Medulla oblongata (tissue), 1 donor: ENCODE data around the gene MYH10.

Experiments used
- DNase-seq: peaks from one replicate; pipeline ENCODE4 v3.0.0-alpha.2; 2015; ENCODE audit errors: extremely low spot score

MYH10 gene

DNA sequence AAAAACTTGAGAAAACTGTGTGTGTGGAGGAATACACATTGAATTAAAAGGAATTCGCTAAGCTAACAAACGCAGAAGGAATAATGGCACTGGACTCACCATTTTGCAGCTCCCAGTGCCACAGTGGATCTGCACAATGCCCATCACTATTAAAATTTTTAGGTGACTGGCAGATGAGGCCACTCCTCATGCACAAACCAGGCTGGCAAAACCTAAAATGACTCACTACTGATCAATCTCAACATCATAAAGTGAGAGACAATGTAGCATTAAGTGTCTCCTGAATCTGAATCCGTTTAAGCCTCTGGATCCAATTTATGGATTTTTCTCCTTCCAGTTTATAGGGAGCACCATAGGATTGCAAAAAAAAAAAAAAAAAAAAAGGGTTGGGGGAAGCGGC is 20.6 kb downstream of the MYH10 start:
- DNase-seq = no peak

DNA sequence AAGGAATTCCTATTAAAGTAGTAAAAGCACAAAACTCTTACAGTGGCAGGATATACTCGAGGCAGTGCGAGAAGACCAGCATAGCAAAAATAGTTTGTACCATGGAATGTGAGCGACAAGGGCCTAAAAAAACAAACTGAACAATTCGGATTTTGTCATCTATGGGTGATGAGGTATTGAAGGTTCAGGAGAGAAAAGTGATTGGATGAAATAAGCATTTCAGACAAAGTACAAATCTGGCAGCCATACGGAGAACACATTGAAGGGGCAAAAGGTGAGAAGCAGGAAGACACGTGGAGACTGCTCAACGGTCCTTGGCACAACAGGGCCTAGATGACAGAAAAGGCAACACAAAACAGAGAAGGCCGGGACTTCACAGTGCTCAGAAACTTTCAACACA is 22.5 kb downstream of the MYH10 start:
- DNase-seq = no peak

DNA sequence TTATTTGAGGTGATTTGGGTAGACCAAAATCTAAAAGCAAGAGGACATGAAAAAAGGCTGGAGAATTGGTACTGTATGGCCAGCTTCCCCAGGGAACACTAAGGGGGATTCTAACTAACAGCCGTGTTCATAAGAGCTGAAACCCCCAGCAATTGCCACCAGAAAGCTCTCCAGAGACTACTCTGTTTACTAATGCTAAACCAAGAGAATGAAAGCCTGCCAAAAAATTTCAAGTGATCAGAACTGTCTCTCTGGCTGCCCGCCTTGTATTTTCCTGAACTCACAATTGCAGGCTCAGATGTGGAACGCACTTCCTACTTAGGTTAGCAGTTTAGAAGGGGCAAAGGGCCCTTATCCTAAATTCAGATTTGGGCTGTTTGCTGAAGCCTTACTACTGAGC is 24.1 kb downstream of the MYH10 start:
- DNase-seq = peak; percentile 4

DNA sequence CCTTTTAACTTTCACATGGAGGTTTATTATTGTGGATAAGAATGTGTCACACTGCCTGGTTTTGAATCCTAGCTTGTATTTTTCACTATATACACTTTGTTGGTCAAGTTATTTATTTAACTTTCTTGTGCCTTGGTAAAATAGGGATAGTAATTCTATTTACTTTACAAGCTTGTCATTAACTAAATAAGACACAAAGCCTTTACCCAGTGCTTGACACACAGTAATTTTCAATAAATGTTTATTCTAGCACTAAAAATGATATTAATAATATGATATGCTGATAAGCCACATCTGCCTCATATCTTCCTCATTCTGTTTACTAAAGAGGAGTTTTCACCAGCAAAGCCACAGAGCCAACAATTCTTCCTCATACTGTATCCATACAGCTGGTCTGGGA is 27.8 kb downstream of the MYH10 start:
- no peak for DNase-seq

DNA sequence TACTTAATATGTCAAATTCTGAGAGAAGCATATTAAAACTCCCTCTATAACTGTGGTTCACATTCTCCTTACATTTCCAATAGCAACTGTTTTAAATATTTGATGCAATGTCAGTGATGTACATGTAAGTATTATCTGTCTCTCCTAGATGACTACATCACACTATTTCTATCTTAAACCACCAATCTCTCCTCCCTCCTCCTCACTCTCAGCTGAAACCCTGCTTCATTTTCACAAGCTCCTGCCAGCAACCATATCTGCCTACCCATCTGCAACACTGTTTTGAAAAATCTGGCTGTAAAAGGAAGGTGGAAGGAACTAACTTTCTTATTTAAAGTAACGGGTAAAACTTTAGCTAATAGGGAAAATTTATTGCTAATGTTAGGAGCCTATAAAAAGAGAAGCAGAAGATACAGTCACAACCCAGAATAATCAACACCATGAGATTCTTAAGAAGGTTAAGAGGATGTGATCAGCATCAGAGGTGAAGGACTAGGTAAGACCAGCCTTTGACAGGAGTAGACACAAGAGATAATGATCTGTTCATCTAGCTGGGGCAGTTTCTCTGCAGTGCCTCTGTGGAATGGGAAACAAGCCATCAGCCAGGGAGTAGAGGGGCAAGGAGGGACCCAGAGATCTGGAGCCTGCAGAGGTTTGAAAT is 31.0 kb downstream of the MYH10 start:
- DNase-seq = no peak

DNA sequence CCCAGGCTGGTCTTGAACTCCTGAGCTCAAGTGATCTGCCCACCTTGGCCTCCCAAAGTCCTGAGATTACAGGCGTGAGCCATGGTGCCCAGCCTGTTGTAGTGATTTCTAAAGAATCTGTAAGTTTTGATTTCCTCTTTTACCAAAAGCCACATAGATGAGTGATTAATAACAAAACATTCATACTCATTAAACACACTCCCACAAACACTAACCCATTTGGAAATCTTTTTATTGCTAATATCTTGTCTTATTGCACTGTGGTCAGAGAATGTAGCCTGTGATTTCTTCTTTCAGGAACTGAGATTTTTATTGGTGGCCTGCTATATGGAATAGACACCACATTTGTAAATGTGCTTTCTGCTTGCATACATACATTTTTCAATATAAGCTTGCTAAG is 31.6 kb downstream of the MYH10 start:
- no peak for DNase-seq

DNA sequence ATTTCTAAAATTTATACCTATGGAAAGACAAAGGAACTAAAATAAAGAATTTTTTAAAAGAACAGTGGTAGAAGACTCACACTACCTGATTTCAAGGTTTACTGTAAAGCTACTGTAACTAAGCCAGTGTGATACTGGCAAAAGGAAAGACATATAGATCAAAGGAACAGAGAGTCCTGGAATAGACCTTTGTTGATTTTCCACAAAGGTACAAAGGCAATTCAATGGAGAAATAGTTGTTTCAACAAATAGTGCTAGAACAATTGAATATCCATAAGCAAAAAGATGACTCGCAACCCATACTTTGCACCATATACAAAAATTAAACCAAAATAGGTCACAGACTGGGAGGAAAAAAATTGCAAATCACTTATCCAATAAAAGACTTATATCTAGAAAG is 36.7 kb downstream of the MYH10 start:
- DNase-seq = no peak

DNA sequence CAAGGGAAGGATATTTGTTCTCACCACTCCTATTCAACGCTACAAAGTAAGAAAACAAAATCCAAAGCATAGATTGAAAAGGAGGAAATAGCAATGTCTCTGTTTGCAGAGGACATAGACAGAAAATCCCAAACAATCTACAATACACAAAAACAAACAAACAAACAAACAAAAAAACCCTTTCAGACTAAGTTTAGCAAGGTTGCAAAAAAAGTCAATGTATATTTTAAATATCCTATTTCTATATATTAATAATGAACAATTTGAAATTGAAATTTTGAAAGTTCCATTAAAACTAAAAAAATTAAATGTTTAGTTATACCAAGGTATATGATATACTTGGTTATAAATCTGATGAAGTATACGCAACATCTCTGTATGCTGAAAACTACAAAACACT is 37.2 kb downstream of the MYH10 start:
- DNase-seq = no peak

DNA sequence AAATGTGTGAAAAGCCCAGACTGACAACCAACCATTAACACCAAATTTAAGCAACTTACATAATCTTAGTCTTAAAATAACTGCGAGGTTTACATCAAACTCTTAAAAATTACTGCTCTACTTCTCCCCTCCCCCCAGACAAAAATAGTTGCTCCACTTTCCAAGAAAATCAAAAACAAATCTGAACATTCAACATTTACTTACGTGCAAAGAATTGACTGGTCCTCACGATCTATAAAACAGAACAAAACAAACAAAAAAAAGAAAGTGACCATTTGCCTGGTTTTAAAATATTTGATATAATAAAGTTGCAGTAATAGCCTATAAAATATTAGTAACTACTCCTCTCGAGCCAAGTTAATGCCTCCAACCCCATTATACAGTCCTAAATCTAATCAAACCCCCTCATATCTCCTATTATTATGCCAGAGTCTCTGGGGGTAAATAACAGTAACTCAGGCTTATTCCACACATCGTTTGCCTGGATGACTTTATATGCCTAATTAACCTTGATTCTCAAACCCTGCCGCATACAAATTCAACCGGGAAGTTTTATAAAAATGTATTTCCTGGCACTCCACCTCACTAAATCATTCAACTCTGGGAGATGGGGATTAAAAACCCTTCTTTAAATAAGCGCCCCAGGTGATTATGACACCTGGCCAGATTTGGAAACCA is 41.5 kb downstream of the MYH10 start:
- no peak for DNase-seq

DNA sequence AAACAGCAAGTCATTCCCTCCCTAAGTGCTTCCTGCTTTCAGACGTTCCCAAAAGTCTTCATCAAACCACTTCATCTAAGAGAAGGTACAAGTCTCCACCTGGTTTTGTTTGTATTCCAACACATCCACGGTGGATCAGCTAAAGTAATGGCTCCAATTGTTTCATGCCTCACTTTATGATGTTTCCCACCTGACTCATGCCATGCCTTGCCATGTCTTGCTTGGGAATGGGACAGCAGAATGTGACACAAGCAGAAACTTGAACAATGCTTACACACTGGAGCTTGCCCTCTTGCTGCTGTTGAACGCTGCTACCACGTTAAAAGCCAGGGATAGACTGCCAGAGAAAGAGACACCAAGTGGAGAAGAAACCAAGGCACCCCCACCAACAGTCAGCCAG is 43.8 kb downstream of the MYH10 start:
- no peak for DNase-seq

DNA sequence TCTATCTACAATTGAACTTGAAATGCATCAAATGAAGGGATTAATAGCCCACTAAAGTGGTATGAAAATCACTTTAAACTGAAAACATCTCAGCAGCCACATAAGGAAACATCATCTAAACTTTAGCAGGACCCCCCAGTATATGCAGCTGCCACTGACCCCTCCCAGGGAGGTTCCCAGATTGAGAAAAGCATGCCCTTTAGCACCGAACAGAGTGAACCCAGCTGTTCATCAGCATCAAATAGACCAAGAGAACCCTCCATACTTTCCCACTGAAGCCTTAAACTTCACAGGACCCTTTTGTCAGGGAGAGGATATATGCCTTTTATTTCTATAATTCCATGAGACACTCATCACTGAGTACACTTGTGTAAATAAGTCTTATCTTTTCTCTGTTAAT is 44.6 kb downstream of the MYH10 start:
- no peak for DNase-seq

DNA sequence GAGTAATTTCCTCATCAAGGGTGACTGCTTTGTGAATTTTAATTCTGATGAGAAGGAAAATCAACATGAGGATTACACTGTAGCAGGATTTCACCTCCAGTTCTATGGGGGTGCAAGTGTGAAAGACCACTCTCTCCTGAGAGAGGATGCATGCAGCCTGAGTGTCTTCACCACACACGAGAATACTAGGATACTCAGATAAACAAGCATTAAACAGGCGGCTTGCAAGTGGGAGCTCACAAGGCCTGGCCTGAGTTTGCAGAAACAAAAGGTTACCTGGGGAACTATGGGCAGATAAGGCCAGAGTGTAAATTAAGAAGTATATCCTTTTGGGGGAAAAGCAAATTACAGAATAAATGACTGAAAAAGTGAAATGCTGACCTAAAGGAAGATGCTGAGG is 46.6 kb downstream of the MYH10 start:
- no peak for DNase-seq

DNA sequence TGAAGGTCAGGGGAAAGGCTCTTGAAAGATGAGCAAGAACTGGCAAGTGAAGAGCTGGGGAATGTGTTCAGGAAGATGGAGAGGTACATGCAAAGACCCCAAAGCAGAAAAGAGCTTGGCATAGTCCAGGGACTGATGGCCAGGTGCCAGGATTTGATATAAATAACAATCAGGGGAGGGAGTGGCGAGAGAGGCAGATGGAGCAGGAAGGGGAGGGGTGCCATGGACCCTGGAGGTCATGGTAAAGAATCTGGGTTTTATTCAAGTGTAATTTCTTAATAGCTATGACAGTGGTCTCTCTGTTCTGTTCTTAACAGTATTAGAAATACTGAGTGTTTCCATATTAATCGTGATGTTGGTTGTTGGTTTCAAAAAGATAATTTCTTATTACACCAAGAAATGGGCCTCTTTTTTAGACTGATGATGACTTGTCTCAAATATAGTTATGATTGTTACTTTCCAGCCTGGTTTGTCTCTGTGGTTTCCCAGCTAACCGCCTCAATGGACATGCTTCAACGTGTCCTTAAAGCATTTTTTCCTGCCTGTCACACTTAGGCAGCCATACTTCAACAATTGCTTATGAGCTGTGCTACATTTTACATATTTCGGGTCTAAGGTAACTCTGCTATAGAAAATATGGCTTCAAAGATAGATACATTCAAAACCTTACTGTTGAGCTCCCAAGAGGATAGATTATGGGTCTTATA is 49.4 kb downstream of the MYH10 start:
- no peak for DNase-seq

DNA sequence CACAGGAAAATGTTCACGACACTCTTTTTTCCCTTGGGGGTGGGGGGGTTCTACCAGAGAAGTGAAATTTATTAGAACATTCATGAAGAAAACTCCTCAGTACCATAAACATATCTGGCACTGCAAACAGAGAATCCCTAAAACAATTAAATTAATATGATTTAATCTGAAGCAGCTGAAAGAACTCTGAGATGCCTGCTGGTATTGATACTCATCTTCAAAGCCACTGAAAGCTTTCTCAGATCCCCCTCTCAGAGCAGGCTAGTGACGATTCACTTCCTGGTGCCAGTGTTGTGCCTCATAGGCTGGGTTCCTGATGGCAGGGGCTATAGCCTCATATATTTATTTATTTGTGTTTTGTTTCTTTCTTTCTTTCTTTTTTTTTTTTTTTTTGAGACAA is 52.7 kb downstream of the MYH10 start:
- DNase-seq = no peak

DNA sequence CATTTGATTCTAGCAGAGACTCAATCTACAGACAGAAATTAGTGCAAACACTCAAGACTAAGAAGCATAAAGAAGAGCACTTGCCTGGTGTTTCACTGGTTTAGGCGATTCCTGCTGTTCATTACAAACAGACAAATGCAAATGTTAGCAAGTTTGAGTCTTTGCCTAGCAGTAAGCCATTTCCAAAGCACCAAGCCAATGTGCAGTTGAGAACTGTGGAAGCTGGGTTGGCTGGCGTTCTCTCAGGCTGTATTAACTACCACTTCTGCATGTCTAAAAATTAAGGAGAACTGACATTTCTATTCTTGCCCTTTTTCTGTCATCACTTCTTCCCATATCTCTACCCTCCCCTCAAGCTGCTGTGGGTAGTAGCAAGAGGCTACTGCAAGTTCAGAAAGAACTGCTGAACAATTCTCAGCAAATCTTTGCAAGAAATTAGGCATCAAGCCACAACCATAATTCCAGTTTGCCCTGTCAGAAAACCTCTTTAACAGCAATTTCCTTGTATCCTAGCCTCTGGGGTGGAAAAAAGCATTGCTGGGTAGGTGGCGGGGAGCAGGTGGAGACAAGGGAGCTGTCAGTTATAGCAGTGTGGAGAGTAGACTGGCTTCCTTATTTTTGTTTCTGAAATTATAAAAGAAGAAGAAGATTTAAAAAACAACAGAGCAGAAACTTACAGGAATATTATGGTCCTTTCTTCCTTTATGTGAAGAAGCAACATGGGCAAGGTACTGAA is 53.8 kb downstream of the MYH10 start:
- DNase-seq = no peak

DNA sequence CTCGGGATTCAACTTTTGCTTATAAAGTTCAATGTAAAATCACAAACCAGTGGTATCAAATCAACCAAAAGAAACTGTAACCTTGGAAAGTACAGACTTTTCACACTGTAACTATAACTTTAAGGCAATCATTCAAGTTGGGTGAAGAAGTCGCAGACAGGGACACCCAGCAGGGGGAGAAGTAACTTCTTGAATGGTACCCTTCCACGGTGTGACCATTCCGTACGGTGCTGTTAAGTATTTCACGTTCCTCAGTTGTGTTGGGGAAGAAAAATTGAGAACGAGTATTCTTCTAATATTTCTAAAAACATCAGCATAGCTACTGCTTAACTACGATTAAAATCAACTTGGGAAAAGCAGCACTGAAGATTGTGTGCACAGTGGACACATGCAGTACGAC is 55.8 kb downstream of the MYH10 start:
- DNase-seq = no peak

DNA sequence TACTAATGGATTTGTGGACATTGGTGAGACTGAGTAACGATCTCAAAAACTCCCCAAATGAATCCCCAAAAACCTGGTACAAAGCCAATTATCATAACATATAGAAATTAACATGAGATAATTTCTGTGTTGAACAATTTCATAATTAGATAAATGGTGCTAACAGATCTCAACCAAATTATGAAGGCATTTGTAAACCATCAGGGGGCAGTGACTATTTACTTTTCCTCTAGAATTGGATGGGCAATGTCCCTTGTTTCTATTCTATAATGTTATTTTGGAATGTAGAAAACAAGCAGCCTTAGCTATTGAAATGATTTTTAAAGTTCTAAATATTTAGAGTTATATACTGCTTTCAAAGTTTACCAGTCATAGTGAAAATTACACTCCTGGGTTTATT is 57.8 kb downstream of the MYH10 start:
- no peak for DNase-seq

DNA sequence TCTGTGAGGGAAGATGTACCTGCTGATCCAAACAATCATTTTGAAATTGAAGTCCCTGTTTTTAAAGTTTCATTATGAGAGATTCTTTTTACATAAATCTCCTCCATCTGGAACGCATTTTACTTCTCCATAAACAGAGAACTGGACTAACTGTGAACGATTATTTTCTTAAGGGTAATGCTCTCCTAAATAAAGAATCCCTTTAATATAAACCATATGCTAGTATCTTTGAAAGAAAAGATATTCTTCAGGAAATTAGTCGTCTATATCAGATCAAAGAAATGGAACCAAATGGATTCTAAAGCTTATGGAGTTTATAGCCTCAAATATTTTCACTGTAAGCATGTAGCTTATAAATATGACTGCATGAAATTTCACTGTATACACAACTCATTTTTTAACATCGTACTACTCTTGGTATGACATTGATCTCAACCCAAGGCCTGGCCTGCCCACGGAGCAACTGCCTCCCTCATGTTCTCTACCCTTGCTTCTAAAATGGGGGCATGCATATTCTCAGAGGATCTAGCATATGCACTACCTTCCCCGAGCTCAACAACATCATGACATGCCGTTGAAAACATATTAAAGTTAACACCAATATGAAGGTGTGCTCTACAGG is 66.4 kb downstream of the MYH10 start:
- DNase-seq = no peak

DNA sequence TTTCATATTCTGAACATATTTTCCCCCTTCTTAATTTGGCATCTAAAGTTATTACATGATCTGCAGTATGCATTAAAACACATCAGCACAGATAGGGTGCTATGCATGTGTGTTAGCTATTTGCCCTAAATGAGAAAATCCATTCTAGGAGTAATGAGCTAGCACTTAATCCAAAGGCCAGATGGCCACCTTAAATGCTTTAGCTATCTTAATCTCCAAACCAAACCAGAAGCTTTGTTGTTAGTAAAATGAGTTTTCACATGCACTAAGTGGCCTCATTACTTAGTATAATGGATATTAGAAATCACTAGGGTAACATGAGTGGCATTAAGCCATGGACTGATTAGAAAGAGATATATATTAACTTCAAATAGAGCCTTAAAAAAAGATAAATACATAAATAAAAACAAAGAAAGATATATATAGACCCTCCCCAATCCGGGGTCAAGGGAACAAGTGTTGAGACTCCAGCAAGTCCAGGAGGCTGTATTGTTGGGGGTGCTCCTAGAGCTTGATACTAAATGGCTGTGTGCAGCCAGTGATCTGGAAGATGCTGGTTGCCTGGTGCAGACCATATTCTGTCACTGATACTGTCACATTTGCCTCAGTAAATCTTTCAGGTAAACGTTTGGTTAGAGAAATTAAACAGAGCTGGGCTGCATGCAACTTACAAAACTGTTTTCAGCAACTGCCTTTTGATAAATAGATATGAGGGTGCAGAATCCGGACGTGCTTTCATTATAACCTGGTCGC is 67.3 kb downstream of the MYH10 start:
- no peak for DNase-seq

DNA sequence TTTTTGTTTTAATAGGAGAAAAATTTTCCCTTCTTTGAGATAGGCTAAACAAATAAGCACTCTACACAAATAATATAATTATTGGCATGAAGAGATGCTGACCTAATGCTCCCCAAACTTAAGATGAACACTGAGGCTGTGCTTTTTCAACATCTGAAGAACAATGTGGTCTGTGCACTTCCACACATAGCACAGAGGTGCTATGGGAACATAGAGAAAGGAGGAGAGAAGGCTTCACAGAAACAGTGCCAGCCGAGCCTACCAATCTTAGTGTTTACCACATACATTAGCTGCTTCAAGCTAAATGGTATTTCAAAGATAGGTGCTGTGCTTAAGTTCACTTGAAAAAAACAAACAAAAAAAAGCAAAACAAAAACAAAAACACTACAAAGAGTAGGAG is 72.4 kb downstream of the MYH10 start:
- no peak for DNase-seq

DNA sequence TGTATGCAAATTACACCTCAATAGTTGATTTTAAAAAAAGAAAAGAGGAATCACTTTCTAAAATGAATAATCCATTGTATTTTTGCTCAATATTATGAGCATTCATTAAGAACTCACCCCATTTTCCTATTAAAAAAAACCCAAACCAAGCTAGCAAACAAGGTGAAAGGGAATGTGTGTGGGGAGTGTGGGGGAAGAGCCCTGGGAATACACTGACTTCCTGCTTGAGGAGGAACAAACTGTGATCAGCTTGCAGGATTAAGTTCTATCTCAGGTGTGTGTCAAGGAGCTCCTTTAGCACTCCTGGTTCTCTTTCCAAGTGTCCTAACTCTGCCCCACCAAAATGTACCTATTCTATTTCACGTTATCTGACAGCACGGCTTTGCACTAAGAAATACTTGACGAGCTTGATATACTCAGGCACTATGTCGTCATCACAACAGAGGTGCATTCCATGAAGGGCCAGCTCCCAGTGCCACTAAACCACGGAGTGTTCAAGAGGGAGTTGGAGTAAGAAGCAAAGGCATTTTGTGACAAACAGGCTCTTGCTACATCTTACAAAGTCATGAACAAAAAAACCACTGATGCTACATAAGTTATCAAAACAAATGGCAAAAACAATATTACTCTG is 73.2 kb downstream of the MYH10 start:
- DNase-seq = no peak
